HepG2 (cell line): ENCODE results near the gene VSIG8. TPM values are rescaled to one million over a fixed set of nuclear protein-coding genes. Genes with fewer than 3 reads are reported as not detected.

Experiments
- ATAC-seq: fragments of 200-7000 bp; cut with Tn5 transposase; 3 replicates; pipeline ENCODE4 v1.9.1; 2020; ENCODE audit warnings: mild to moderate bottlenecking, moderate library complexity
- BruUV-seq: library from RNA; stranded (reverse); fragments of 400-500 nt; replicated peaks from 2 replicates; lab custom pipeline; 2021; lab: Mats Ljungman, UMichigan
- CTCF ChIA-PET: fragments of 300-600 bp; formaldehyde crosslinking; extraction: SDS; loops from one replicate; lab custom pipeline; 2021; ENCODE audit warnings: low total read pairs, inconsistent platforms, low intra/inter-chr PET ratio; lab: Yijun Ruan, JAX
- POLR2A ChIA-PET: fragments of 350-600 bp; sonication (Branson Sonifier 250); formaldehyde crosslinking; loops from one replicate; lab custom pipeline; 2020; ENCODE audit warnings: antibody characterized with exemption, inconsistent platforms; lab: Yijun Ruan, JAX
- DNase-seq: peaks from one replicate; pipeline ENCODE4 v3.0.0-alpha.2; 2015; ENCODE audit warnings: low spot score
- FAIRE-seq: peaks from 3 replicates; lab custom pipeline; 2011; peaks lifted over from hg19 to GRCh38; lab: Jason Lieb, UNC
- H2AFZ ChIP-seq: one replicate; pipeline ENCODE4 v1.6.1; 2011; ENCODE audit warnings: low read length, inconsistent platforms
- H3K27ac ChIP-seq: fragments of 300-600 bp; 3 replicates; pipeline ENCODE4 v1.8.0; 2011; ENCODE audit warnings: mixed run types, mild to moderate bottlenecking, mixed read lengths, low read length, inconsistent platforms; ENCODE audit not compliant: insufficient read depth; ENCODE audit errors: extremely low read length
- H3K27me3 ChIP-seq, 2 experiments: fragments of 200-600 bp in 1 of 2; 2 replicates in 1 of 2; 3 replicates in 1 of 2; pipeline versions ENCODE4 v1.6.0 to v1.8.0; 2011; ENCODE audit warnings: low read length in 2 of 2, mild to moderate bottlenecking in 2 of 2, moderate library complexity in 2 of 2, inconsistent platforms in 1 of 2; ENCODE audit not compliant: insufficient read depth in 2 of 2, control insufficient read depth in 1 of 2
- H3K36me3 ChIP-seq, 2 experiments: fragments of 200-600 bp in 1 of 2; replicated peaks in 1 of 2; 2 replicates in 1 of 2; 3 replicates in 1 of 2; pipeline versions ENCODE4 v1.5.1 to v1.8.0; 2011; ENCODE audit warnings: low read length in 2 of 2, inconsistent platforms in 1 of 2; ENCODE audit not compliant: insufficient read depth in 2 of 2, control insufficient read depth in 1 of 2
- H3K4me1 ChIP-seq: 2 replicates; pipeline ENCODE4 v1.5.1; 2012; ENCODE audit warnings: low read length, inconsistent platforms; ENCODE audit not compliant: insufficient read depth
- H3K4me2 ChIP-seq: 2 replicates; pipeline ENCODE4 v1.6.0; 2011; ENCODE audit warnings: low read depth, low read length, inconsistent platforms
- H3K4me3 ChIP-seq, 3 experiments: fragments of 200-600 bp in 1 of 3; sonication (generic), shearing (Covaris generic) in 1 of 3; replicated peaks in 1 of 3; 2 replicates each; pipeline ENCODE4 v1.5.1; 2011 to 2016; ENCODE audit warnings: low read length in 3 of 3, inconsistent platforms in 2 of 3, low read depth in 2 of 3, mild to moderate bottlenecking in 2 of 3, control low read depth in 1 of 3, mixed read lengths in 1 of 3; ENCODE audit not compliant: insufficient read depth in 1 of 3
- H3K79me2 ChIP-seq: one replicate; pipeline ENCODE4 v1.6.1; 2011; ENCODE audit warnings: low read length, inconsistent platforms; ENCODE audit not compliant: insufficient read depth
- H3K9ac ChIP-seq: 2 replicates; pipeline ENCODE4 v1.6.0; 2011; ENCODE audit warnings: mild to moderate bottlenecking, low read depth, low read length, inconsistent platforms; ENCODE audit not compliant: insufficient read depth
- H3K9me3 ChIP-seq: 2 replicates; pipeline ENCODE4 v1.5.1; 2012; ENCODE audit warnings: mild to moderate bottlenecking, low read length
- H4K20me1 ChIP-seq: 2 replicates; pipeline ENCODE4 v1.6.0; 2011; ENCODE audit warnings: inconsistent platforms, mild to moderate bottlenecking, low read length, moderate library complexity; ENCODE audit not compliant: insufficient read depth
- KLF12 ChIP-seq: sonication (generic); formaldehyde crosslinking; IDR thresholded peaks from 2 replicates; pipeline ENCODE4 v1.4.0; 2020; ENCODE audit warnings: missing genetic modification reagents, borderline replicate concordance
- MYC ChIP-seq: sonication (generic); formaldehyde crosslinking; IDR thresholded peaks from 2 replicates; pipeline ENCODE4 v1.9.0; 2021; ENCODE audit warnings: missing genetic modification reagents, borderline replicate concordance
- NCOA5 ChIP-seq: sonication (generic); formaldehyde crosslinking; IDR thresholded peaks from 2 replicates; pipeline ENCODE4 v1.4.0; 2020; ENCODE audit warnings: missing genetic modification reagents
- PHB2 ChIP-seq: fragments of 450-650 bp; IDR thresholded peaks from 2 replicates; pipeline ENCODE4 v1.6.1; 2018; ENCODE audit not compliant: partially characterized antibody
- RBM39 ChIP-seq: fragments of 200-400 bp; formaldehyde crosslinking; IDR thresholded peaks from one replicate; pipeline ENCODE4 v1.6.1; 2018; ENCODE audit warnings: antibody characterized with exemption, mild to moderate bottlenecking, low read depth, low read length; ENCODE audit not compliant: poor library complexity, severe bottlenecking
- ZFAT ChIP-seq: sonication (generic); formaldehyde crosslinking; conservative IDR thresholded peaks from 2 replicates; pipeline ENCODE4 v1.8.1; 2023; ENCODE audit warnings: missing genetic modification reagents, inconsistent platforms
- ZNF121 ChIP-seq: sonication (generic); formaldehyde crosslinking; IDR thresholded peaks from 2 replicates; pipeline ENCODE4 v1.5.0; 2020; ENCODE audit warnings: mild to moderate bottlenecking, missing genetic modification reagents
- WGBS: methylation state at CpG from one replicate; pipeline ENCODE4 v1.1.6; 2017; ENCODE audit warnings: low lambda C conversion rate; 5-methylcytosine and 5-hydroxymethylcytosine counted together
- in situ Hi-C: cut with HindIII; loops from 2 replicates; pipeline ENCODE4 v1.10.0; 2017; ENCODE audit warnings: low pct_unique_long_range_greater_than_20kb; ENCODE audit not compliant: extremely low pct_ligation_motif_present
- intact Hi-C: fragments of 100-400 bp; cut with micrococcal nuclease; formaldehyde crosslinking; loops from one replicate; pipeline ENCODE4 v1.10.0; 2022; ENCODE audit not compliant: unreplicated experiment
- polyA plus RNA-seq, 8 experiments: library from polyadenylated mRNA; depleted of rRNA in 3 of 8; stranded (reverse) in 7 of 8; unstranded in 1 of 8; fragments of >200 nt; fragmentation: Illumina TruSeq in 4 of 8; extraction: Trizol in 4 of 8; gene quantifications; 2 replicates each; pipeline versions ENCODE4 v1.2.1 to v1.2.3, GENCODE V29; 2011 to 2016; ENCODE audit warnings: low read depth in 4 of 8, missing spikeins in 1 of 8, mixed read lengths in 1 of 8; ENCODE audit not compliant: insufficient read depth in 1 of 8
- total RNA-seq, 5 experiments: library from RNA; depleted of rRNA; stranded (reverse); fragments of >200 nt; fragmentation: Illumina TruSeq; extraction: Trizol; gene quantifications; 2 replicates each; pipeline ENCODE4 v1.2.3, GENCODE V29; 2016; ENCODE audit warnings: low read depth in 1 of 5
- TF ChIP-seq, protein P1 (sequence below): sonication (generic); formaldehyde crosslinking; IDR thresholded peaks from 2 replicates; pipeline ENCODE4 v1.4.0; 2020; ENCODE audit warnings: missing genetic modification reagents, borderline replicate concordance
- TF ChIP-seq, protein P2 (sequence below): sonication (generic); formaldehyde crosslinking; IDR thresholded peaks from 2 replicates; pipeline ENCODE4 v1.8.0; 2022; ENCODE audit warnings: missing genetic modification reagents, low read depth, mild to moderate bottlenecking, borderline replicate concordance
- TF ChIP-seq, protein P3 (sequence below): sonication (generic); formaldehyde crosslinking; conservative IDR thresholded peaks from 2 replicates; pipeline ENCODE4 v1.5.0; 2020; ENCODE audit warnings: missing genetic modification reagents
- TF ChIP-seq, protein P4 (sequence below): sonication (generic); formaldehyde crosslinking; IDR thresholded peaks from 2 replicates; pipeline ENCODE4 v1.4.0; 2020; ENCODE audit warnings: mild to moderate bottlenecking, missing genetic modification reagents

VSIG8 gene
- total and polyA plus RNA-seq, 2 of the 13 experiments (the other 11 are each of a cell fraction or from before 2014, with no cell fraction given) = not detected

DNA sequence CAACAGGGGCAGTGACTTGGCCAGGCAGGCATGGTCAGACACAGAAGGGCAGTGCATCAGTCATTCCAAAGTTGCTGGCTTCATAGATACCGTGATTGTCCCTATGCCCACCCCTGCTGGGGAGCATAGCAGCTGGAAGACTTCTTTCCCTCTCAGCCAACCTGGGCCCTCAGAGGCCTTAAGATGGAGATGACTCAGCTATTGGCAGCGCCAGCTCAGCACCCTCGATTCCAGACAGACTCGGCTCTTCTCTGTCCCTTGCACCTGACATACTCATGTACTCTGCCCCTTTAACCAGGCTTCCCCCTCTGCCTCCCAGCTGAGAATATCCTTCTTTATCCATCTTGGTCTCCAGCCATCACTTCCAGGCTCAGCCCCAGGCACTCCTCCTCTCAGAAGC lies 19.0 kb downstream of the VSIG8 start:
- peaks cover 0 to 4% of the 10 kb centered on the region in 2 experiments; a peak in 3 of 5 replicates for H3K27me3 ChIP-seq
- H3K79me2 ChIP-seq = no peaks in the 10 kb centered on the region
- no peak overlapping the region for H2AFZ ChIP-seq
- in situ Hi-C loops = no loop called here
- H3K9ac ChIP-seq = no peak overlapping the region
- WGBS = 67% methylated on average over 3 of the region's 4 CpGs
- intact Hi-C loops = no loop called here
- peaks cover 8% of the 10 kb centered on the region; the same call in 1 of the 2 replicates for H3K4me1 ChIP-seq
- no TSS peak for BruUV-seq
- no peak overlapping the region for H3K4me3 ChIP-seq
- no peaks in the 10 kb centered on the region for H4K20me1 ChIP-seq
- no peak overlapping the region for H3K27ac ChIP-seq
- no peak overlapping the region for H3K4me2 ChIP-seq
- H3K9me3 ChIP-seq = no peaks in the 10 kb centered on the region
- no peak for FAIRE-seq
- no peak for DNase-seq
- CTCF ChIA-PET = no interaction called here
- TF ChIP-seq ZFAT (no peak), PHB2 (no peak), MYC (CRISPR knock-in tag) (no peak), ZNF121 (no peak), RBM39 (no peak), KLF12 (no peak), NCOA5 (CRISPR knock-in tag) (no peak)
- TF ChIP-seq, protein P1, sequence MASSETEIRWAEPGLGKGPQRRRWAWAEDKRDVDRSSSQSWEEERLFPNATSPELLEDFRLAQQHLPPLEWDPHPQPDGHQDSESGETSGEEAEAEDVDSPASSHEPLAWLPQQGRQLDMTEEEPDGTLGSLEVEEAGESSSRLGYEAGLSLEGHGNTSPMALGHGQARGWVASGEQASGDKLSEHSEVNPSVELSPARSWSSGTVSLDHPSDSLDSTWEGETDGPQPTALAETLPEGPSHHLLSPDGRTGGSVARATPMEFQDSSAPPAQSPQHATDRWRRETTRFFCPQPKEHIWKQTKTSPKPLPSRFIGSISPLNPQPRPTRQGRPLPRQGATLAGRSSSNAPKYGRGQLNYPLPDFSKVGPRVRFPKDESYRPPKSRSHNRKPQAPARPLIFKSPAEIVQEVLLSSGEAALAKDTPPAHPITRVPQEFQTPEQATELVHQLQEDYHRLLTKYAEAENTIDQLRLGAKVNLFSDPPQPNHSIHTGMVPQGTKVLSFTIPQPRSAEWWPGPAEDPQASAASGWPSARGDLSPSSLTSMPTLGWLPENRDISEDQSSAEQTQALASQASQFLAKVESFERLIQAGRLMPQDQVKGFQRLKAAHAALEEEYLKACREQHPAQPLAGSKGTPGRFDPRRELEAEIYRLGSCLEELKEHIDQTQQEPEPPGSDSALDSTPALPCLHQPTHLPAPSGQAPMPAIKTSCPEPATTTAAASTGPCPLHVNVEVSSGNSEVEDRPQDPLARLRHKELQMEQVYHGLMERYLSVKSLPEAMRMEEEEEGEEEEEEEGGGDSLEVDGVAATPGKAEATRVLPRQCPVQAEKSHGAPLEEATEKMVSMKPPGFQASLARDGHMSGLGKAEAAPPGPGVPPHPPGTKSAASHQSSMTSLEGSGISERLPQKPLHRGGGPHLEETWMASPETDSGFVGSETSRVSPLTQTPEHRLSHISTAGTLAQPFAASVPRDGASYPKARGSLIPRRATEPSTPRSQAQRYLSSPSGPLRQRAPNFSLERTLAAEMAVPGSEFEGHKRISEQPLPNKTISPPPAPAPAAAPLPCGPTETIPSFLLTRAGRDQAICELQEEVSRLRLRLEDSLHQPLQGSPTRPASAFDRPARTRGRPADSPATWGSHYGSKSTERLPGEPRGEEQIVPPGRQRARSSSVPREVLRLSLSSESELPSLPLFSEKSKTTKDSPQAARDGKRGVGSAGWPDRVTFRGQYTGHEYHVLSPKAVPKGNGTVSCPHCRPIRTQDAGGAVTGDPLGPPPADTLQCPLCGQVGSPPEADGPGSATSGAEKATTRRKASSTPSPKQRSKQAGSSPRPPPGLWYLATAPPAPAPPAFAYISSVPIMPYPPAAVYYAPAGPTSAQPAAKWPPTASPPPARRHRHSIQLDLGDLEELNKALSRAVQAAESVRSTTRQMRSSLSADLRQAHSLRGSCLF = no peak
- TF ChIP-seq, protein P2, sequence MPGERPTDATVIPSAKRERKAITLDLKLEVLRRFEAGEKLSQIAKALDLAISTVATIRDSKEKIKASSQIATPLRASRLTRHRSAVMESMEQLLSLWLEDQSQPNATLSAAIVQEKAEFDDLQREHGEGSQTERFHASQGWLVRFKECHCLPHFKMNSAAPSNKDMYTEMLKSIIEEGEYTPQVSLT (CRISPR knock-in tag) = no peak
- TF ChIP-seq, protein P3, sequence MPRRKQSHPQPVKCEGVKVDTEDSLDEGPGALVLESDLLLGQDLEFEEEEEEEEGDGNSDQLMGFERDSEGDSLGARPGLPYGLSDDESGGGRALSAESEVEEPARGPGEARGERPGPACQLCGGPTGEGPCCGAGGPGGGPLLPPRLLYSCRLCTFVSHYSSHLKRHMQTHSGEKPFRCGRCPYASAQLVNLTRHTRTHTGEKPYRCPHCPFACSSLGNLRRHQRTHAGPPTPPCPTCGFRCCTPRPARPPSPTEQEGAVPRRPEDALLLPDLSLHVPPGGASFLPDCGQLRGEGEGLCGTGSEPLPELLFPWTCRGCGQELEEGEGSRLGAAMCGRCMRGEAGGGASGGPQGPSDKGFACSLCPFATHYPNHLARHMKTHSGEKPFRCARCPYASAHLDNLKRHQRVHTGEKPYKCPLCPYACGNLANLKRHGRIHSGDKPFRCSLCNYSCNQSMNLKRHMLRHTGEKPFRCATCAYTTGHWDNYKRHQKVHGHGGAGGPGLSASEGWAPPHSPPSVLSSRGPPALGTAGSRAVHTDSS (CRISPR knock-in tag) = no peak
- TF ChIP-seq, protein P4, sequence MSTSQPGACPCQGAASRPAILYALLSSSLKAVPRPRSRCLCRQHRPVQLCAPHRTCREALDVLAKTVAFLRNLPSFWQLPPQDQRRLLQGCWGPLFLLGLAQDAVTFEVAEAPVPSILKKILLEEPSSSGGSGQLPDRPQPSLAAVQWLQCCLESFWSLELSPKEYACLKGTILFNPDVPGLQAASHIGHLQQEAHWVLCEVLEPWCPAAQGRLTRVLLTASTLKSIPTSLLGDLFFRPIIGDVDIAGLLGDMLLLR (CRISPR knock-in tag) = no peak
- no peaks in the 10 kb centered on the region for H3K36me3 ChIP-seq
- no peak for ATAC-seq
- POLR2A ChIA-PET = no interaction called here
